Muscle of leg (tissue), 11 donors: ENCODE results near the gene MAOB. TPM values are rescaled to one million over a fixed set of nuclear protein-coding genes. Genes with fewer than 3 reads are reported as not detected.
A peak's percentile ranks its signal among the peaks of the same experiment; 100 is the strongest.

Source experiments
- DNase-seq: peaks from one replicate; pipeline ENCODE4 v3.0.0; 2013
- H3K27ac ChIP-seq: one replicate; pipeline ENCODE4 v1.5.1; 2013; ENCODE audit warnings: mild to moderate bottlenecking, low read length, control low read depth
- H3K27me3 ChIP-seq: one replicate; pipeline ENCODE4 v1.6.1; 2013; ENCODE audit warnings: low read length; ENCODE audit not compliant: control insufficient read depth, insufficient read depth
- H3K36me3 ChIP-seq: one replicate; pipeline ENCODE4 v1.6.1; 2013; ENCODE audit warnings: low read length; ENCODE audit not compliant: control insufficient read depth, insufficient read depth
- H3K4me1 ChIP-seq: one replicate; pipeline ENCODE4 v1.6.1; 2013; ENCODE audit warnings: low read length; ENCODE audit not compliant: control insufficient read depth, insufficient read depth
- H3K4me3 ChIP-seq: one replicate; pipeline ENCODE4 v1.5.1; 2013; ENCODE audit warnings: low read length, control low read depth
- H3K9me3 ChIP-seq: replicated peaks from 2 replicates; pipeline ENCODE4 v1.6.1; 2013; ENCODE audit warnings: low read depth, low read length; ENCODE audit not compliant: control insufficient read depth
- WGBS: methylation state at CpG from one replicate; pipeline ENCODE4 v1.1.5; 2013; ENCODE audit warnings: missing lambda C conversion rate; ENCODE audit not compliant: insufficient coverage; 5-methylcytosine and 5-hydroxymethylcytosine counted together
- polyA plus RNA-seq, 8 donors: library from polyadenylated mRNA; unstranded; fragments of 120-200 nt; gene quantifications; one replicate each; pipeline versions ENCODE4 v1.2.1 to v1.2.3, GENCODE V29; 2013; ENCODE audit warnings: inconsistent platforms in 1 of 8, low replicate concordance in 1 of 8; ENCODE audit not compliant: insufficient read length in 8 of 8, insufficient read depth in 1 of 8
- total RNA-seq: library from RNA; stranded (reverse); fragments of 120-200 nt; gene quantifications from one replicate; pipeline ENCODE4 v1.2.4, GENCODE V29; 2013

Gene MAOB
- total and polyA plus RNA-seq, 9 donors, result 0.31 to 6.1 (median 1.4) TPM

DNA sequence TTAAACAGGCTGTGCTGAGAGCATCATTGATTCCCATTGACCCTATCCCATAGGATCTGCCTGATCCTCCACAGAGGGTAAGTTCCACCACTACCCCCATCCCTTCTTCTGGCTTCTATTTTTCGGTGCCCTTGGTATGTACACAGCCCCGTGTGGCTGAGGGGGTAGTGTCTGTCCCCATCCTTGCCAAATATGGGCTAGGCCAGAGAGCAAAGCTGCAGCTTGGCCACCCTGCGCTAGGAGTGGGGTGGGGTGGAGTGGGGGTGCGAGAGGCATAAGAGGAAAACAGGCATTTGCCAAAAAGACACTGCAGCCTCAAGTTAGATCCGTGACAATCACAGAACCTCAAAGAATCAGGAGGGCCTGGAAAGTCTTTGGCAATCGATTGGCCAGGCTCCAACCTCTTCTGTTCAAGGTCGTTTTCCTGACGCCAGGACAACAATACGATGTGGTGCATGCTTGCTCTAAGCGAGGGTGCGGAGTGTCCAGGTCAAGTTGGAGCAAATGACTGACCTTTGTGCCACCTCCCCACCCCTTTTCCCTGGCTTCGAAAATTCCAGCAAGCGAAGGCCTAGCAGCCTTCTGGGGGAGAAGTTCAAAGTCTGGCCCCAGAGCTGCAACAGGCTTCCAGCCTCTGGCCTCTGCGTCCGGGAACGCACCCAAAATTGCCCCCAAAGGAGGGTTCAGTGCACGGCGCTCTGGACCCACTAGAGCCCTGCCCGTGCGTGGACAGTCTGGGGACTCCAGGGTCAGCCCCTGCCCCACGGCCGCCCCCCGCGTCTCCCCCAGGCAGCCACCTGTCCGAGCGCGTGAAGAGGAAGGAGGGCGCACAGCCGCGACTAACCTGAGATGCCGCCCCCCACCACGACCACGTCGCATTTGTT, 598 bp downstream of the MAOB start:
- WGBS, result 37% methylated on average over 32 of the region's 34 CpGs
- no peaks in the 10 kb centered on the region for H3K36me3 ChIP-seq
- no peak for DNase-seq
- no peaks in the 10 kb centered on the region for H3K9me3 ChIP-seq
- H3K27ac ChIP-seq, result no peak overlapping the region
- H3K4me3 ChIP-seq, result peak overlapping the region; percentile 21
- peaks cover 40% of the 10 kb centered on the region for H3K27me3 ChIP-seq
- H3K4me1 ChIP-seq, result no peaks in the 10 kb centered on the region

DNA sequence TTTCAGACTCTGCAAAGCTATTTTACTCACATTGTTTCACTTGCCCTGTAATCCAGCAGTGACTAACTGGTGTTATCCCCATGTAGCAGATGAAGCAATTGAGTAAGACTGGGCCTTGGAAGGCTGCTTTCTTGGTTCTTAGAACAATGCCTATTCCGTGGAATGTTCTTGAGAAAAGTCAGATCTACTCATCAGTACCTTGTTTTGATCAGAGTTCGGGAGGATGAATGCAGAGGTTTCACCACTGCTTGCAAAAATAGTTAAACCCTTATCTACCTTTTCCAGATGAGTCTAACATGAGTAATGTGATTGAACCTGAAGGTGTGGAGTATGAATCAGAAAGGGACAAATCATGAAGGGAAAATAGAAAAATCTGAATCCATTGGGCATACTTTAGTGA, 1.8 kb downstream of the MAOB start:
- WGBS, result no CpG with 5 or more reads among the region's 2 CpGs
- Histone ChIP-seq H3K9me3 (no peaks in the 10 kb centered on the region), H3K36me3 (no peaks in the 10 kb centered on the region), H3K4me1 (no peaks in the 10 kb centered on the region), H3K27ac (no peak overlapping the region), H3K27me3 (peaks cover 40% of the 10 kb centered on the region), H3K4me3 (no peak overlapping the region)
- no peak for DNase-seq

DNA sequence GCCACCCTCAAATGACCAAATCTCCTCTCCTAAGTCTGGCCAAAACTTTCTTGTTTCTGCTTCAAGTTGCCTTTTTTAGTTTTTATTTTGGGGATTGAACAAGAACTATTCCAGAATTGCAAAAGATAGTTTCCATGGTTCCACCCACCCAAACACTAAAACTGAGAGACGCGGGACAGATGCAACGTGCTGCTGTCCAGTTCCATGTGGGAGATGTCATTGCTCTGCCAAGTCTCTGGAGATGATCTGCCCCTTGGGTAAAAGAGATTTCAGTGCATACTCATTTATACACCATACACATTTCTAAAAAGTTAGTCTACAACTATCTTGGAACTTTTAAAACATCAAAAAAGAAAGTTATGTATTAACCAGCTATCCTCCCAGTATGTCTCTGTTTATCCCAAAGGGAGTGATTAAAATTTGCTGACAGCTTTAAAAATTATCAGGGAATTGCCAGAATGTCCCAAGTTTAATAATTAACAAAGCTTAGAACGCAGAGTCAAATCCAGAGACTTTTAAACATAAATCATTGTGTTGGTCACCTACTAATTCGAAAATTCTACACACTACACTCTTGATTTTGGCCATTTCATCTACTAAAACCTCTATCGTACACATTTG, 3.2 kb downstream of the MAOB start:
- H3K9me3 ChIP-seq, result no peaks in the 10 kb centered on the region
- H3K4me3 ChIP-seq, result no peak overlapping the region
- H3K27ac ChIP-seq, result no peak overlapping the region
- peak; percentile 23 for DNase-seq
- H3K27me3 ChIP-seq, result peaks cover 37% of the 10 kb centered on the region
- no peaks in the 10 kb centered on the region for H3K36me3 ChIP-seq
- H3K4me1 ChIP-seq, result no peaks in the 10 kb centered on the region
- 51% methylated on average over 3 of the region's 6 CpGs for WGBS

DNA sequence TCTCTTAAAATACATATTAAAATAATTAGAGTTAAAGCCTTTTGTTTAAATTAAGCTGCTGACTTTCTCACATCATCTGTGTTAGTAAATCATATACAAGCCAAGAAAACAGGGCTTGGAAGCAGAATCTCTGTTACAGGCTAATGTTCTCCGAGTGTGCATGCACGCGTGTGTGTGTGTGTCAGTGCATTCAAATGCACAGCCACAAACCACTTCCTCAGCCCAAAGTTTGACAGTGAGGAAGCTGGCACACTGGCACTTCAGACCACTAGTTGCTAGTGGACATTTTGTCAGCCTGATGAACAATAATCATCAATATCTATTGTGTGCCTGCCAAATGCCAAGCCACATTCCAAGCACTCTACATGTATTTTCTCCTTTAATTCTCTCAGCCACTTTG, 5.6 kb downstream of the MAOB start:
- Histone ChIP-seq H3K9me3 (no peaks in the 10 kb centered on the region), H3K27ac (no peak overlapping the region), H3K36me3 (no peaks in the 10 kb centered on the region), H3K4me3 (no peak overlapping the region), H3K27me3 (peaks cover 21% of the 10 kb centered on the region), H3K4me1 (no peaks in the 10 kb centered on the region)
- DNase-seq, result no peak
- WGBS, result no CpG with 5 or more reads among the region's 3 CpGs

DNA sequence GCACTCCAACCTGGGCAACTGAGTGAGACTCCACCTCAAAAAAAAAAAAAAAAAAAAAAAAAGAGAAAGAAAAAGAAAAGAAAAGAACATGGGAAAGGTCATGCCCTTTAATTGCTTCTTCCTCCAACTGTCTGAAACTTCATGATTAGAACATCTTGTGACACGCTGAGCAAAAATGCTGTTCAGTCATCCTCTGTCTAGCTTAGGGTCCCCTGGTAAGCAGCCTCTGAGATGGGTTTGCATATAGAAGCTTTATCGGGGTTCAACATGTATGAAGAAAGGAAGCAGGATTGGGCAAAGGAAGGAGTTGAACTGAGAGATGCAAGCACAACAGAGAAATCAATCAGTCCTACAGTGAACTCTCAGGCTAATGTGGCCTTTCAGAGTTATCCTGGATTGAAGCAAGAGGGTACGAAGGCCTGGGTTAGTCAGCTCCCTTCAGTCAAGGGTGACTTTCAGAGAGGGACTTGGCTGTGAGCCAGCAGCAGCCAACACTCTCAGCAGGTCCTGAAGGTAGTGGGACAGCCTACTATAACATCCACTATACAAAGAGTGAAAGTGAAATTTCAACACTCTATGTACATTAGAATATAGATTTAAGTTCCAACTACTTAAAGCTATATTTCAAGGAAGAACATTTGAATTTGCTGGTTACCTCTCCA, 11.4 kb downstream of the MAOB start:
- DNase-seq, result no peak
- Histone ChIP-seq H3K27ac (no peak overlapping the region), H3K27me3 (peaks cover 8% of the 10 kb centered on the region), H3K4me3 (no peak overlapping the region), H3K4me1 (no peaks in the 10 kb centered on the region), H3K36me3 (no peaks in the 10 kb centered on the region), H3K9me3 (no peaks in the 10 kb centered on the region)
- 100% methylated on average over 2 of the region's 3 CpGs for WGBS

DNA sequence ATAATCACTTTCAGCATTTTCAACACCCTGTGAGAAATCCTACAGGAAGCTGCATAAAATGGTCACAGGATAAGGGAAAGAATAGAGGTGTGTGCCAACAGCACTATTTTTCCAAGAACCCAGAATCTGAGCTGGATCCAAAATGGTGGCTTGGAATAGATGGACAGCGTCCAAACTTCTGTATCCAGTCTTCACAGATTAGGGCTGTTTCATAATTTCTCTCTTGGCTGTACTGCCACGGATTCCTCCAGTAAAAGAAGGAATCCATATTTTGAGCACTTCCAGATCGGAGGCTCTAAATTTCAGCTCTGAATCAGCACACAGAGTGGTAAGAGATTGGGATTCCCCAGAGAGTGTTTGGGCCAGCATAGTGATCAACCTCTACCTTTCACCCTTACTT, 12.2 kb downstream of the MAOB start:
- Histone ChIP-seq H3K36me3 (no peaks in the 10 kb centered on the region), H3K27ac (no peak overlapping the region)

DNA sequence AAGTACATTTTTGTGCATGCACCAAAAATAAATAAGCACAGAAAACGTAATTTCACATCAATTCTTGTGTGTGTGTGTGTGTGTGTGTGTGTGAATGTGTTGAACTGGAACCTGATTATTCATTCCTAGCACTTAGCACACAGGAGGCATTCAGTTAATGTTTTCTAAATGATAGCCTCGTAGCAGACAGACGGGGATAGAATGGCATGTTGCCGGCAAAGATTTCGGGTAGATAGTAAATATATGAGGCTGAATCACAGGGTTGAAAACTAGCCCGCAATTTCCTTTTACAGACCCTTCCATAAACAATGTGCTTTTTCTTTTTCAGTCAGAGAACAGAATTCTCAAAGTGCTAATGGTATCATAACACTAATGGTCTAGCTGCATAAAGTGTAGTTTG, 13.5 kb downstream of the MAOB start:
- DNase-seq, result no peak
- Histone ChIP-seq H3K36me3 (no peaks in the 10 kb centered on the region), H3K4me1 (no peaks in the 10 kb centered on the region), H3K27me3 (peaks cover 8% of the 10 kb centered on the region), H3K9me3 (no peaks in the 10 kb centered on the region), H3K27ac (no peak overlapping the region), H3K4me3 (no peak overlapping the region)
- 73% methylated on average over 3 of the region's 6 CpGs for WGBS

More for the DNA sequence above, 12.2 kb downstream of the MAOB start:
- Histone ChIP-seq H3K27me3 (peaks cover 9% of the 10 kb centered on the region), H3K4me1 (no peaks in the 10 kb centered on the region), H3K9me3 (no peaks in the 10 kb centered on the region), H3K4me3 (no peak overlapping the region)
- no peak for DNase-seq
- 100% methylated on average over 1 of the region's 3 CpGs for WGBS

DNA sequence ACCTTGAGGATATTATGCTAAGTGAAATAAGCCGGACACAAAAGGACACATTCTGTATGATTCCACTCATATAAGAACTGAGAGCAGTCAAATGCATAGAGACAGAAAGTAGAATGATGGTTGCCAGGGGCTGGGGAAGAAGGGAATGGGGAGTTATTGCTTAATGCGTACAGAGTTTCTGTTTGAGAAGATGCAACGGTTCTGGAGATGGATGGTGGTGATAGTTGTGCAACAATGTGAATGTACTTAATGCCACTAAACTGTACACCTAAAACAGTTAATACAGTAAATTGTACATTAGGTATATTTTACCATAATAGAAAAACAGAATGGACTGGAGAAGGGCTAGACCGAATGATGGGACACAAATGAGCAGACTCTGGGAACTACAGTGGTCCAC, 15.8 kb downstream of the MAOB start:
- Histone ChIP-seq H3K4me3 (no peak overlapping the region), H3K27me3 (peaks cover 8% of the 10 kb centered on the region), H3K9me3 (no peaks in the 10 kb centered on the region), H3K27ac (no peak overlapping the region), H3K36me3 (no peaks in the 10 kb centered on the region), H3K4me1 (no peaks in the 10 kb centered on the region)
- 86% methylated on average over 1 of the region's 4 CpGs for WGBS
- no peak for DNase-seq

DNA sequence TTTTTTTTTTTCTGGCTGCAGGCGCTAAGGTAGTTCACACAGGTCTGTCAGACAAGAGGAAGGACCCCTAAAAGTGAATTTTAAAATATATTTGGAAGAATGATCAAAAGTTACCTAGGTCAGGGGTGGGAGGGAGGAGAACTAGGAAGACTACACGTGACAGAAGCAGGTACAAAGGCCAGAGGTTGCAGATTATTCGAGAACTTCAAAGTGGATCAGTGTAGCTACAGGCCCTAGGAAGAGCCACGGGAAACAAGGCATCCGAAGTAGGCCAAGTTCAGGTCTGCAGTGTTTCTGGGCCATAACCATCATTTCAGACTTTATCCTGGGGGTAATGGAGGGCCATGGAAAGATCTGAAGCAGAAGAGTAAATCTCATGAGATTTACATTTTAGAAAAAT, 16.5 kb downstream of the MAOB start:
- Histone ChIP-seq H3K36me3 (no peaks in the 10 kb centered on the region), H3K27ac (no peak overlapping the region), H3K4me3 (no peak overlapping the region), H3K27me3 (peaks cover 8% of the 10 kb centered on the region), H3K9me3 (no peaks in the 10 kb centered on the region), H3K4me1 (no peaks in the 10 kb centered on the region)
- WGBS, result 62% methylated on average over 3 of the region's 5 CpGs
- no peak for DNase-seq

DNA sequence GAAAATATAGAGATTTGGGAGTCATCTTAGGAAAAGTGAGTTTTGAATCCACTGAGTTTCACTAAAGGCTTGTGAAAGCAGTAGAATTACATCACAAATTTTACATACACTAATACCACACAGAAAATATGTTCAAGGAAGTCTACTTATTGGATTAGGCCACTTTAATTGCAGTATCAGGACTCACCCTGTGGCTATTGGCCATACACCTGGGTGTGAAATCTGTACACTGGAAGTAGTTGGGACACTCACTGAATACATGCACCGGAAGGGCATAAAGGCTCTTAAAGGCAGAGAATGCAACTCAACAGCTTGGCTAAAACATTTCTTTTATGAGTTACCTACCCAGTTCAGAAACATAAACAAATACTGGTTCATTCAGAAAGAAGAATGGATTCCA, 19.8 kb downstream of the MAOB start:
- H3K27ac ChIP-seq, result no peak overlapping the region
- H3K36me3 ChIP-seq, result no peaks in the 10 kb centered on the region
- WGBS, result 100% methylated on average over 1 of the region's 1 CpG
- no peaks in the 10 kb centered on the region for H3K9me3 ChIP-seq
- no peak overlapping the region for H3K4me3 ChIP-seq
- DNase-seq, result no peak
- no peaks in the 10 kb centered on the region for H3K4me1 ChIP-seq
- peaks cover 13% of the 10 kb centered on the region for H3K27me3 ChIP-seq
